ENCODE data around the gene NAA20. TPM values are rescaled to one million over a fixed set of nuclear protein-coding genes. Genes with fewer than 3 reads are reported as not detected.

Gene NAA20
- total and polyA plus RNA-seq, 2 of the 13 experiments (the other 11 are each of a cell fraction or from before 2014, with no cell fraction given), result 81.9 to 82.8 TPM

GRCh38 chr20:20052074-20052970, 35.2 kb downstream of the NAA20 start, which contains the start of the genes CFAP61 and CRNKL1 (continued):
- no peak for TF ChIP-seq ONECUT2 (CRISPR knock-in tag; IDR thresholded peaks at IDR 0.05)
- TF ChIP-seq KLF12 (CRISPR knock-in tag; IDR thresholded peaks at IDR 0.05; ENCODE audit: borderline replicate concordance), result peak; percentile 96
- no peak for TF ChIP-seq ZSCAN22 (CRISPR knock-in tag; IDR thresholded peaks at IDR 0.05)
- TF ChIP-seq KDM5A (IDR thresholded peaks at IDR 0.05; ENCODE audit: borderline replicate concordance, low read length), result peak; percentile 97
- peak; percentile 97; the same call in 1 of the 2 replicates for TF ChIP-seq MTF2 (CRISPR knock-in tag; IDR thresholded peaks at IDR 0.05; ENCODE audit: borderline replicate concordance)
- TF ChIP-seq POLR2AphosphoS2 (IDR thresholded peaks at IDR 0.05; ENCODE audit: low read depth, low read length), result 0 out of 2 replicates have a peak, but pooled peaks have one; percentile 72
- peak; percentile 98 for TF ChIP-seq SALL1 (CRISPR knock-in tag; IDR thresholded peaks at IDR 0.05)
- peak; percentile 79; the same call in 1 of the 2 replicates for TF ChIP-seq ZBTB49 (CRISPR knock-in tag; IDR thresholded peaks at IDR 0.05; ENCODE audit: borderline replicate concordance)
- no peak for TF ChIP-seq ZNF234 (CRISPR knock-in tag; conservative IDR thresholded peaks at IDR 0.05)
- peak; percentile 85; the same call in 1 of the 2 replicates for TF ChIP-seq ZNF333 (CRISPR knock-in tag; IDR thresholded peaks at IDR 0.05; ENCODE audit: borderline replicate concordance)
- peak; percentile 94 for TF ChIP-seq TFDP2 (CRISPR knock-in tag; IDR thresholded peaks at IDR 0.05)
- peak; percentile 73; the same call in 1 of the 2 replicates for TF ChIP-seq JUND (CRISPR knock-in tag; IDR thresholded peaks at IDR 0.05)
- TF ChIP-seq E2F5 (CRISPR knock-in tag; conservative IDR thresholded peaks at IDR 0.05), result peak; percentile 51; the same call in 1 of the 2 replicates
- TF ChIP-seq ZBTB39 (CRISPR knock-in tag; IDR thresholded peaks at IDR 0.05), result peak; percentile 71; the same call in 1 of the 2 replicates
- no peak; the same call in 1 of the 2 replicates for TF ChIP-seq FOXO4 (CRISPR knock-in tag; conservative IDR thresholded peaks at IDR 0.05)
- peak; percentile 38 for TF ChIP-seq DNMT3B (CRISPR knock-in tag; conservative IDR thresholded peaks at IDR 0.05)
- peak; percentile 99 for TF ChIP-seq RFX3 (CRISPR knock-in tag; IDR thresholded peaks at IDR 0.05)
- TF ChIP-seq ZNF205 (CRISPR knock-in tag; IDR thresholded peaks at IDR 0.05), result peak; percentile 92
- TF ChIP-seq TCF12 (IDR thresholded peaks at IDR 0.05), result no peak
- TF ChIP-seq TCF12 (CRISPR knock-in tag; IDR thresholded peaks at IDR 0.05), result no peak; the same call in 1 of the 2 replicates
